ENCODE data around the gene SLC14A1. TPM values are rescaled to one million over a fixed set of nuclear protein-coding genes. Genes with fewer than 3 reads are reported as not detected.

SLC14A1 gene
- polyA plus RNA-seq (2013, experiment 1 of 2; ENCODE audit: insufficient read length): 16.1 TPM
- 15.1 TPM for polyA plus RNA-seq (2013, experiment 2 of 2; ENCODE audit: insufficient read length)

- DNase-seq: no peak
Measured at GRCh38 chr18:45723567-45724355, at the start of gene SLC14A1. SLC14A1 (plus strand) TSS chr18:45724181; CDS start chr18:45730321, 6,140 bp downstream.

- DNase-seq: no peak
Measured at GRCh38 chr18:45677276-45677807, 46.6 kb upstream of the SLC14A1 start.

GRCh38 chr18:45678441-45678840, 45.5 kb upstream of the SLC14A1 start:
- DNase-seq: no peak

GRCh38 chr18:45678850-45679249, 45.1 kb upstream of the SLC14A1 start:
- no peak for DNase-seq

- DNase-seq: no peak
Measured at GRCh38 chr18:45680066-45680690, 43.8 kb upstream of the SLC14A1 start.

- no peak for DNase-seq
Measured at GRCh38 chr18:45682181-45682580, 41.8 kb upstream of the SLC14A1 start.

- DNase-seq: peak; percentile 61
Measured at GRCh38 chr18:45684341-45685115, 39.5 kb upstream of the SLC14A1 start.

- no peak for DNase-seq
Measured at GRCh38 chr18:45686891-45687611, 36.9 kb upstream of the SLC14A1 start.

GRCh38 chr18:45687621-45688020, 36.4 kb upstream of the SLC14A1 start:
- DNase-seq: no peak

GRCh38 chr18:45688113-45688512, 35.9 kb upstream of the SLC14A1 start:
- DNase-seq: peak; percentile 41

- DNase-seq: peak; percentile 26
Measured at GRCh38 chr18:45688833-45689232, 35.1 kb upstream of the SLC14A1 start.

- DNase-seq: no peak
Measured at GRCh38 chr18:45689396-45689795, 34.6 kb upstream of the SLC14A1 start.

- peak; percentile 76 for DNase-seq
Measured at GRCh38 chr18:45690975-45691815, 32.8 kb upstream of the SLC14A1 start.

- no peak for DNase-seq
Measured at GRCh38 chr18:45691816-45692179, 32.2 kb upstream of the SLC14A1 start.

GRCh38 chr18:45702708-45703265, 21.2 kb upstream of the SLC14A1 start:
- DNase-seq: no peak

GRCh38 chr18:45708831-45709230, 15.2 kb upstream of the SLC14A1 start:
- no peak for DNase-seq

GRCh38 chr18:45712061-45712460, 11.9 kb upstream of the SLC14A1 start:
- DNase-seq: no peak

- DNase-seq: no peak
Measured at GRCh38 chr18:45713239-45713638, 10.7 kb upstream of the SLC14A1 start.

- no peak for DNase-seq
Measured at GRCh38 chr18:45715212-45715780, 8.7 kb upstream of the SLC14A1 start.

GRCh38 chr18:45719106-45719505, 4.9 kb upstream of the SLC14A1 start:
- peak; percentile 42 for DNase-seq

- DNase-seq: peak; percentile 66
Measured at GRCh38 chr18:45722899-45723298, 1.1 kb upstream of the SLC14A1 start.

All from fibroblast of skin of abdomen (primary cell).